GM23248 (cell line): ENCODE results near the gene ISCU.

Experiments used
- EZH2 ChIP-seq: fragments of 200-600 bp; sonication (generic); IDR thresholded peaks from 2 replicates; pipeline ENCODE4 v1.6.1; 2018; ENCODE audit warnings: antibody characterized with exemption, mild to moderate bottlenecking; ENCODE audit not compliant: insufficient read depth, poor library complexity, severe bottlenecking
- EZH2phosphoT487 ChIP-seq: fragments of 200-600 bp; sonication (generic); IDR thresholded peaks from 2 replicates; pipeline ENCODE4 v1.6.1; 2018; ENCODE audit warnings: antibody characterized with exemption, moderate library complexity, mild to moderate bottlenecking, low read depth; ENCODE audit not compliant: insufficient read depth

DNA sequence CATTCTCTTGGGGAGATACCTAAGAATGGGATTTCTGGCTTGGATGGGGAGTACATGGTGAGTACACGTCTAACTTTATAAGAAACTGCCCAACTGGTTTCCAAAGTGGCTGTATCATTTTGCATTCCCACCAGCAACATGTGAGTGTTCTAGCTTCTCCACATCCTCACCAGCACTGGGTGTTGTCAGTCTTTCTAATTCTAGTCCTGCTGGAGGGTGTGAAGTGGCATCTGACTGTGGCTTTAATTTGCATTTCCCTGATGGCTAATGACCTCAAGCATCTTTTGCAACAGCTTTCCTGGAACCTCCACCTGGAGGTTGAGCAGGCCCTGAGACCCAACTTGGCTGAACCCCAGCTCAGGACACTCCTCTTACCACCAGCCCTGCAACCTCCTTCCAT is 53.5 kb downstream of the ISCU start:
- no peak for TF ChIP-seq EZH2
- TF ChIP-seq EZH2phosphoT487: no peak
